Measurements from ENCODE around the gene LGI4. TPM values are rescaled to one million over a fixed set of nuclear protein-coding genes. Genes with fewer than 3 reads are reported as not detected.
A peak's percentile ranks its signal among the peaks of the same experiment; 100 is the strongest.

The LGI4 gene
- total RNA-seq, 1 experiment from 2014 or later, result 0.32 TPM

DNA sequence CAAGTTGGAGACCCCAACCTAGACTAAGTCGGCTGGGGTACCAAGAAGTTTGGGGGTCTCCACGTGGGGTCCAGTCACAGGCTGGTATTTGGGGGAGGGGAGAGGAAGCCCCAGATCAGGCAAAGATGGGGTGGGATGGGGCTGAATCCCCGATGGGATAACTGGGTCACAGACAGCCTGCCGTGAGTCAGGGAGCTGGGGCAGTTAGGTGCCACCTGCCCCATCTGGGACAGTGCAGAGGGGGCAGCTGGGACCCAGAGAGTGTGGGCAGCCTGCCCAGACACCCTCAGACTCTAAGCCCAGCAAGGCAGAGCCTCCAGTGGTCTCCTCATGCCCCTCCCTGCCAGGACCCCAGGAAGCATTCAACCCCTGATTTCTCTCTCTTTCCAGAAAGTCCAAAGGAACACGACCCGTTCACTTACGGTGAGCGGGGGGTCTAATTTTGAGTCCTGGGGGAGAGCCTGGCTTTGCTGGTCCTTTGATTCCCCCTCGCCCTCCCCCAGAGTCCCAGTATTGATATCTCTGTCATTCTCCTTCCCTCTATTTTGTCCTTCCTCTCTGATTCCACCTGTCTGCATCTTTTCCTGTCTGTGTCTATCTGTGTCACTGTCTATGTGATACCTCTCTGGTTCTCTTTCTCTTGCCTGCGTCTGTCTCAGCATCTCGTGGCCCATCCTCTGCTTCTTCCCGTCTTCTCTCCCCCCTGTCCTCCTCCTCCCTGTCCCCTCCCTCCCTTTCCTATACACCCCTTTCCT is 5.5 kb upstream of the LGI4 start:
- no peaks in the 10 kb centered on the region for H3K79me2 ChIP-seq (ENCODE audit: insufficient read depth, low read length)
- no peak for ATAC-seq
- H3K9ac ChIP-seq (ENCODE audit: low read length), result no peak overlapping the region
- H3K4me1 ChIP-seq (ENCODE audit: control insufficient read depth in 1 of 2, insufficient read depth in 2 of 2, low read length in 2 of 2), result peaks cover 18 to 33% of the 10 kb centered on the region in 2 experiments
- H2AFZ ChIP-seq (ENCODE audit: low read depth, low read length, poor library complexity, severe bottlenecking), result no peak overlapping the region
- H3K27ac ChIP-seq (ENCODE audit: low read depth, low read length), result no peak overlapping the region
- H3K9me2 ChIP-seq (ENCODE audit: insufficient read depth), result no peaks in the 10 kb centered on the region
- ChIA-PET RAD21 (ENCODE audit: low non-redundant PET in 1 of 2, low total read pairs in 2 of 2, uncharacterized antibody in 2 of 2, unreplicated experiment in 2 of 2) (interaction anchor here (0.9 to 2.3 kb wide), 4 partner anchors 21 to 74 kb away, joined by 3 to 25 read pairs (median 14); no protein-coding TSS in a partner anchor), CTCF (interaction anchor here (0.6 to 2.7 kb wide), 12 partner anchors 15 to 129 kb away, joined by 3 to 46 read pairs (median 6); no protein-coding TSS in a partner anchor), POLR2A (interaction anchor here (0.8 to 1.6 kb wide), 6 partner anchors 10 to 369 kb away, joined by 3 to 12 read pairs (median 4); no protein-coding TSS in a partner anchor)
- H3K4me3 ChIP-seq (replicated peaks in 1 of 2; ENCODE audit: low read depth in 1 of 2, low read length in 2 of 2), result no peak overlapping the region
- H3K27me3 ChIP-seq (ENCODE audit: insufficient read depth, low read length), result no peaks in the 10 kb centered on the region
- intact Hi-C loops (cut with micrococcal nuclease), result no loop called here
- no peak for DNase-seq (ENCODE audit: low read depth, low spot score)
- H3K9me3 ChIP-seq (ENCODE audit: control insufficient read depth in 1 of 2, insufficient read depth in 1 of 2, low read depth in 1 of 2, low read length in 2 of 2), result no peaks in the 10 kb centered on the region
- H3K4me2 ChIP-seq (ENCODE audit: low read length), result peak overlapping the region; percentile 61
- TF ChIP-seq POLR2A (IDR thresholded peaks at IDR 0.05; ENCODE audit: borderline replicate concordance, extremely low read depth, insufficient read depth, insufficient read length), result no peak
- no peaks in the 10 kb centered on the region for H3K36me3 ChIP-seq (ENCODE audit: control insufficient read depth in 1 of 2, insufficient read depth in 2 of 2, low read length in 2 of 2)
- no TSS peak for BruUV-seq (replicated peaks)
- H4K20me1 ChIP-seq (ENCODE audit: insufficient read depth), result no peaks in the 10 kb centered on the region

DNA sequence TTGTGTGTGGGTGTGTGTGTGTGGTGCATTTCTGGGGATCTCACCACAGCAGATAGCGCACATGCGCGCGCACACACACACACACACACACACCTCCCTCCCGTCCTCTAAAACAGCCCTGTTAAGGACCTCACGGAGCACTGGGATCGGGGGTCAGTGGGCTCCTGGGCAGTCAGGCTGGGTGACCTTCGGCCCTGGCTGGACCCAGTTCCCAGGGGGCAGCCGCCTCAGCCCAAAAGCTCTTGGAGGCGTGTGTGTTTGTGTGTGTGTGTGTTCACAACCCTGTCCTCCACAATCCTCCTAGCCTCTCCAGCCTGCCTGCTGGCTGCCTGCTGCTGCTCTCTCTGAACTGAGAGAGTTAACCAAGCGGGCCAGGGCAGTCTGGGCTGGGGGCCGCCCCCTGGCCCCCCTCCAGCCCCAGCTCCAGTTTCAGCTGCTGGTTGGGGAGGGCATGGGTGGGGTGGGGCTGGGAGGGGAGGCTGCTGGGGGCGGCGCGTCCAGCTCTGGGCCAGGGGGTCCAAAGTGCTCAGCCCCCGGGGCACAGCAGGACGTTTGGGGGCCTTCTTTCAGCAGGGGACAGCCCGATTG is 3.5 kb upstream of the LGI4 start, which contains the start of gene FXYD1:
Gene FXYD1, plus strand, starts transcription at position 520 of the 588 bp plus-strand sequence. CDS start 1,256 bp downstream, outside the sequence.
- H3K27me3 ChIP-seq (ENCODE audit: insufficient read depth, low read length), result no peaks in the 10 kb centered on the region
- BruUV-seq (replicated peaks), result no TSS peak
- H3K4me1 ChIP-seq (ENCODE audit: control insufficient read depth in 1 of 2, insufficient read depth in 2 of 2, low read length in 2 of 2), result peaks cover 16 to 22% of the 10 kb centered on the region in 2 experiments
- TF ChIP-seq EZH2phosphoT487 (IDR thresholded peaks at IDR 0.05; ENCODE audit: borderline replicate concordance) (no peak), CEBPB (IDR thresholded peaks at IDR 0.05; ENCODE audit: low read depth) (no peak), ZFX (IDR thresholded peaks at IDR 0.05) (no peak), EGR1 (IDR thresholded peaks at IDR 0.05; ENCODE audit: low read depth) (no peak), JUND (IDR thresholded peaks at IDR 0.05) (no peak), EZH2 (IDR thresholded peaks at IDR 0.05) (no peak), ELF1 (IDR thresholded peaks at IDR 0.05; ENCODE audit: borderline replicate concordance, low read depth) (no peak), SP1 (IDR thresholded peaks at IDR 0.05; ENCODE audit: low read depth) (no peak), POLR2A (IDR thresholded peaks at IDR 0.05; ENCODE audit: borderline replicate concordance, extremely low read depth, insufficient read depth, insufficient read length) (no peak), ZNF274 (IDR thresholded peaks at IDR 0.05; ENCODE audit: low read depth, low read length) (no peak)
- TF ChIP-seq, protein P1, sequence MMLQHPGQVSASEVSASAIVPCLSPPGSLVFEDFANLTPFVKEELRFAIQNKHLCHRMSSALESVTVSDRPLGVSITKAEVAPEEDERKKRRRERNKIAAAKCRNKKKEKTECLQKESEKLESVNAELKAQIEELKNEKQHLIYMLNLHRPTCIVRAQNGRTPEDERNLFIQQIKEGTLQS (IDR thresholded peaks at IDR 0.05), result no peak
- TF ChIP-seq, protein P2, sequence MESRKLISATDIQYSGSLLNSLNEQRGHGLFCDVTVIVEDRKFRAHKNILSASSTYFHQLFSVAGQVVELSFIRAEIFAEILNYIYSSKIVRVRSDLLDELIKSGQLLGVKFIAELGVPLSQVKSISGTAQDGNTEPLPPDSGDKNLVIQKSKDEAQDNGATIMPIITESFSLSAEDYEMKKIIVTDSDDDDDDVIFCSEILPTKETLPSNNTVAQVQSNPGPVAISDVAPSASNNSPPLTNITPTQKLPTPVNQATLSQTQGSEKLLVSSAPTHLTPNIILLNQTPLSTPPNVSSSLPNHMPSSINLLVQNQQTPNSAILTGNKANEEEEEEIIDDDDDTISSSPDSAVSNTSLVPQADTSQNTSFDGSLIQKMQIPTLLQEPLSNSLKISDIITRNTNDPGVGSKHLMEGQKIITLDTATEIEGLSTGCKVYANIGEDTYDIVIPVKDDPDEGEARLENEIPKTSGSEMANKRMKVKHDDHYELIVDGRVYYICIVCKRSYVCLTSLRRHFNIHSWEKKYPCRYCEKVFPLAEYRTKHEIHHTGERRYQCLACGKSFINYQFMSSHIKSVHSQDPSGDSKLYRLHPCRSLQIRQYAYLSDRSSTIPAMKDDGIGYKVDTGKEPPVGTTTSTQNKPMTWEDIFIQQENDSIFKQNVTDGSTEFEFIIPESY (IDR thresholded peaks at IDR 0.05; ENCODE audit: extremely low read depth, insufficient replicate concordance, low read length), result no peak
- TF ChIP-seq, protein P3, sequence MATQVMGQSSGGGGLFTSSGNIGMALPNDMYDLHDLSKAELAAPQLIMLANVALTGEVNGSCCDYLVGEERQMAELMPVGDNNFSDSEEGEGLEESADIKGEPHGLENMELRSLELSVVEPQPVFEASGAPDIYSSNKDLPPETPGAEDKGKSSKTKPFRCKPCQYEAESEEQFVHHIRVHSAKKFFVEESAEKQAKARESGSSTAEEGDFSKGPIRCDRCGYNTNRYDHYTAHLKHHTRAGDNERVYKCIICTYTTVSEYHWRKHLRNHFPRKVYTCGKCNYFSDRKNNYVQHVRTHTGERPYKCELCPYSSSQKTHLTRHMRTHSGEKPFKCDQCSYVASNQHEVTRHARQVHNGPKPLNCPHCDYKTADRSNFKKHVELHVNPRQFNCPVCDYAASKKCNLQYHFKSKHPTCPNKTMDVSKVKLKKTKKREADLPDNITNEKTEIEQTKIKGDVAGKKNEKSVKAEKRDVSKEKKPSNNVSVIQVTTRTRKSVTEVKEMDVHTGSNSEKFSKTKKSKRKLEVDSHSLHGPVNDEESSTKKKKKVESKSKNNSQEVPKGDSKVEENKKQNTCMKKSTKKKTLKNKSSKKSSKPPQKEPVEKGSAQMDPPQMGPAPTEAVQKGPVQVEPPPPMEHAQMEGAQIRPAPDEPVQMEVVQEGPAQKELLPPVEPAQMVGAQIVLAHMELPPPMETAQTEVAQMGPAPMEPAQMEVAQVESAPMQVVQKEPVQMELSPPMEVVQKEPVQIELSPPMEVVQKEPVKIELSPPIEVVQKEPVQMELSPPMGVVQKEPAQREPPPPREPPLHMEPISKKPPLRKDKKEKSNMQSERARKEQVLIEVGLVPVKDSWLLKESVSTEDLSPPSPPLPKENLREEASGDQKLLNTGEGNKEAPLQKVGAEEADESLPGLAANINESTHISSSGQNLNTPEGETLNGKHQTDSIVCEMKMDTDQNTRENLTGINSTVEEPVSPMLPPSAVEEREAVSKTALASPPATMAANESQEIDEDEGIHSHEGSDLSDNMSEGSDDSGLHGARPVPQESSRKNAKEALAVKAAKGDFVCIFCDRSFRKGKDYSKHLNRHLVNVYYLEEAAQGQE (IDR thresholded peaks at IDR 0.05; ENCODE audit: low read depth), result no peak

More for the DNA sequence above, 3.5 kb upstream of the LGI4 start, which contains the start of gene FXYD1:
- Histone ChIP-seq H3K9me2 (ENCODE audit: insufficient read depth) (no peaks in the 10 kb centered on the region), H4K20me1 (ENCODE audit: insufficient read depth) (no peaks in the 10 kb centered on the region), H3K4me3 (replicated peaks in 1 of 2; ENCODE audit: low read depth in 1 of 2, low read length in 2 of 2) (no peak within 1 kb of the TSS), H3K27ac (ENCODE audit: low read depth, low read length) (no peak within 1 kb of the TSS; the same call in 1 of the 2 replicates), H3K9ac (ENCODE audit: low read length) (no peak within 1 kb of the TSS), H3K9me3 (ENCODE audit: control insufficient read depth in 1 of 2, insufficient read depth in 1 of 2, low read depth in 1 of 2, low read length in 2 of 2) (no peaks in the 10 kb centered on the region), H3K79me2 (ENCODE audit: insufficient read depth, low read length) (no peaks in the 10 kb centered on the region), H2AFZ (ENCODE audit: low read depth, low read length, poor library complexity, severe bottlenecking) (no peak within 1 kb of the TSS), H3K4me2 (ENCODE audit: low read length) (no peak within 1 kb of the TSS), H3K36me3 (ENCODE audit: control insufficient read depth in 1 of 2, insufficient read depth in 2 of 2, low read length in 2 of 2) (no peaks in the 10 kb centered on the region)
- ChIA-PET POLR2A (no interaction called here), CTCF (interaction anchor here (4.1 kb wide), 1 partner anchor 71 kb away, joined by 28 read pairs; no protein-coding TSS in a partner anchor), RAD21 (ENCODE audit: low non-redundant PET in 1 of 2, low total read pairs in 2 of 2, uncharacterized antibody in 2 of 2, unreplicated experiment in 2 of 2) (no interaction called here)
- no peak for DNase-seq (ENCODE audit: low read depth, low spot score)
- intact Hi-C loops (cut with micrococcal nuclease), result loop anchor here (10.0 kb wide), 1 partner anchor 164 kb away; no protein-coding TSS in a partner anchor
- ATAC-seq, result no peak
